ENCODE measurements around the gene ACSS2.
A peak's percentile ranks its signal among the peaks of the same experiment; 100 is the strongest.

The ACSS2 gene

DNA sequence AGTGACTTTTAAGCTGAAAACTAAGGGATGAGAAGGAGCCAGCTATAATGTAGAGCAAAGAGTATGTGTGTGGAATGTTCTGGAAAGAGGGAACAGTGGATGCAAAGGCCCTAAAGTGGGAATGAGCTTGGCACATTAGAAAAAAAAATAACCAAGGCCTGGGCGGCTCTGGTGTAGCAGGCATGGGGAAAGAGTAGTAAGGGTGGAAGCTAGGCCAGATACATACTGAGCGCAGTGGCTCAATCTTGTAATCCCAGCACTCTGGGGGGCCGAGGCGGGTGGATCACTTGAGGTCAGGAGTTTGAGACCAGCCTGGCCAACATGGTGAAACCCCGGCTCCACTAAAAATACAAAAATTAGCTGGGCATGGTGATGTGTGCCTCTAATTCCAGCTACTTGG lies 12.2 kb upstream of the ACSS2 start:
- peaks cover 17 to 30% of the 10 kb centered on the region in 2 experiments for H3K36me3 ChIP-seq (ENCODE audit: control insufficient read depth in 1 of 2, insufficient read depth in 2 of 2, low read depth in 1 of 2, low read length in 2 of 2)
- H3K4me2 ChIP-seq (ENCODE audit: low read length, poor library complexity, severe bottlenecking): no peak overlapping the region

DNA sequence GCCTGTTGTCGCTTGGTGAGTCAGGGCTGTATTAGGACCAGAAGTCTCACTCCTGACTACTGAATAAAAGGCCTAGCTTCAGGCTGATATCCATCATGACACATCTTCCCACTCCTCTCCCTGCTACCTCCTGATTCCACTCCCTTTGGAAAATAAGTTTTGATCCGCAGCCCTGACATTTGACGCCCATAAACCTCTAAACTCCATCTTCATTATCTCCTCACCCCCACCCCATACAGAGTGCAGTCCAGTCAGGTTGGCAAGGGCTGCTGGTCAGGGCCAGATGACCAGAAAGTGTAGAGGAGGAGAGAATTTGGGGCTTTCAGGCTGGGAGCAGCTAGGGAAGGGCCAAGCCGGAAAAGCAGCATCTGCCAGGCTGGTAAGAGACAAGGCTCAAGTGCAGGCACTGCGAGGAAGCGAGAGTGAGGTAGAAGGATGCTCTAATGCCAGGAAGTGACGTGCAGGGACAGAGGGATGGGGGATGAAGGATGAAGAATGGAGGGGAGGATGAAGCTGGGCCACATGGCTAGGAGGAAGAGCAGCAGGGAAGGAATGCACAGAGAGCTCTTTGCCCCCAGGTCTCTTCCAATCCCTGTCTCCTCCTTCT lies 5.0 kb upstream of the ACSS2 start:
- Histone ChIP-seq H2BK12ac (ENCODE audit: low read length in 2 of 2) (no peak overlapping the region), H3K4me1 (ENCODE audit: control insufficient read depth, insufficient read depth, low read depth, low read length) (peaks cover 13% of the 10 kb centered on the region), H4K8ac (ENCODE audit: low read length) (no peak overlapping the region), H3K9ac (ENCODE audit: low read length) (peak overlapping the region; percentile 88), H3K23ac (ENCODE audit: low read length in 2 of 2) (peak overlapping the region in 1 of 2 experiments; percentile 57), H3K9me3 (ENCODE audit: control insufficient read depth, low read length) (no peaks in the 10 kb centered on the region), H2BK120ac (ENCODE audit: low read depth, low read length) (no peak overlapping the region), H3K4ac (ENCODE audit: low read depth in 1 of 2, low read length in 2 of 2) (no peak overlapping the region), H3K27me3 (ENCODE audit: control insufficient read depth in 1 of 2, insufficient read depth in 1 of 2, low read length in 2 of 2) (no peaks in the 10 kb centered on the region), H2AK5ac (ENCODE audit: low read length, severe bottlenecking) (no peak overlapping the region), H2BK15ac (ENCODE audit: low read depth, poor library complexity, severe bottlenecking) (no peak overlapping the region), H3K18ac (ENCODE audit: low read depth in 1 of 2, low read length in 2 of 2) (no peak overlapping the region), H2AFZ (ENCODE audit: low read depth, low read length) (no peak overlapping the region), H3K79me1 (replicated peaks; ENCODE audit: low read length, poor library complexity, severe bottlenecking) (peaks cover 21% of the 10 kb centered on the region), H2BK5ac (ENCODE audit: low read depth, low read length, poor library complexity, severe bottlenecking) (no peak overlapping the region), H3K27ac (ENCODE audit: low read length, poor library complexity, severe bottlenecking) (no peak overlapping the region), H3K4me2 (ENCODE audit: low read length, poor library complexity, severe bottlenecking) (no peak overlapping the region), H3K4me3 (ENCODE audit: insufficient read depth in 1 of 2, low read depth in 1 of 2, low read length in 2 of 2) (peak overlapping the region in 1 of 2 experiments; percentile 94), H3K36me3 (ENCODE audit: control insufficient read depth in 1 of 2, insufficient read depth in 2 of 2, low read depth in 1 of 2, low read length in 2 of 2) (peaks cover 0 to 4% of the 10 kb centered on the region in 2 experiments), H4K91ac (ENCODE audit: low read length) (no peak overlapping the region), H3K14ac (ENCODE audit: low read length in 2 of 2) (no peak overlapping the region)
- 94% methylated on average over 6 of the region's 7 CpGs for WGBS
- no peak for DNase-seq

More for the DNA sequence above, 12.2 kb upstream of the ACSS2 start:
- WGBS: over 99% methylated on average over 5 of the region's 5 CpGs
- H2AFZ ChIP-seq (ENCODE audit: low read depth, low read length): no peak overlapping the region
- H2BK15ac ChIP-seq (ENCODE audit: low read depth, poor library complexity, severe bottlenecking): no peak overlapping the region
- H3K9ac ChIP-seq (ENCODE audit: low read length): no peak overlapping the region
- H3K4me3 ChIP-seq (ENCODE audit: insufficient read depth in 1 of 2, low read depth in 1 of 2, low read length in 2 of 2): no peak overlapping the region
- no peaks in the 10 kb centered on the region for H3K9me3 ChIP-seq (ENCODE audit: control insufficient read depth, low read length)
- H2BK5ac ChIP-seq (ENCODE audit: low read depth, low read length, poor library complexity, severe bottlenecking): no peak overlapping the region
- H3K4ac ChIP-seq (ENCODE audit: low read depth in 1 of 2, low read length in 2 of 2): no peak overlapping the region
- no peak overlapping the region for H2AK5ac ChIP-seq (ENCODE audit: low read length, severe bottlenecking)
- peaks cover 11% of the 10 kb centered on the region for H3K79me1 ChIP-seq (replicated peaks; ENCODE audit: low read length, poor library complexity, severe bottlenecking)
- DNase-seq: no peak
- no peak overlapping the region for H3K23ac ChIP-seq (ENCODE audit: low read length in 2 of 2)
- no peak overlapping the region for H3K18ac ChIP-seq (ENCODE audit: low read depth in 1 of 2, low read length in 2 of 2)
- H3K27ac ChIP-seq (ENCODE audit: low read length, poor library complexity, severe bottlenecking): no peak overlapping the region
- H4K91ac ChIP-seq (ENCODE audit: low read length): no peak overlapping the region
- H3K27me3 ChIP-seq (ENCODE audit: control insufficient read depth in 1 of 2, insufficient read depth in 1 of 2, low read length in 2 of 2): no peaks in the 10 kb centered on the region
- no peak overlapping the region for H2BK120ac ChIP-seq (ENCODE audit: low read depth, low read length)
- H3K14ac ChIP-seq (ENCODE audit: low read length in 2 of 2): no peak overlapping the region
- H4K8ac ChIP-seq (ENCODE audit: low read length): no peak overlapping the region
- H3K4me1 ChIP-seq (ENCODE audit: control insufficient read depth, insufficient read depth, low read depth, low read length): peaks cover 5% of the 10 kb centered on the region
- no peak overlapping the region for H2BK12ac ChIP-seq (ENCODE audit: low read length in 2 of 2)

DNA sequence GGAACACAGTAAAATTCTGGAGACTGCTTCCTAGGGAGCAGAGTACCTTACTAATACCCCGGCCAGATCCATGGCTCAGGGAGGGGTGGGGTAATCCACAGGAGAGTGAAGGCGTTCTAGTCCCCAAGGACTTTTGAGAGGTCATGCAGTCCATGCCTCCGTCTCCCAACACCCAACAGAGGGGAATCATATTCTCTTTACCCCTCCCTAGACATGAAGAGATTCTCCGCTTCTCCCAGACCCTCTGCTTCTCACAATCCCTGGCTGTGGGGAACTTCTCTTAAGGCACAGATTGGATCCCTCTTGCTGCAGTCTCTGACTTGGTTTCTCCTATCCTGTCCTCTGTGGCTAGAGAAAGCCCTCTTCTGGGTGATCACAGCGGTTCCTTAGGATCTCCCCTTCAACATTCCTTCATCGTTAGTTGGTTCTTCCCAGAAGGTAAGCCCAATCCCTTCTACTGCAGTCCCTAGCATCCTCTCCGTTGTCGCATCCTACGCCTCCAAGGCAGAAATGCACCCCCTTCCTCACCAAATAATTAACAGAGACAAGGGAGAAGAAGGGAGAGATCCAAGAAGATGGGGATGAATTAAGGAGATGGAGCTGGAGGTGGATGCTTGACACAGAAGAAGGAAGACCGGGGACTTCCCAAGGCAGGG lies 4.3 kb upstream of the ACSS2 start:
- H4K8ac ChIP-seq (ENCODE audit: low read length): peak overlapping the region; percentile 2
- peak overlapping the region; percentile 66 for H2BK120ac ChIP-seq (ENCODE audit: low read depth, low read length)
- H2BK12ac ChIP-seq (ENCODE audit: low read length in 2 of 2): no peak overlapping the region
- DNase-seq: no peak
- H3K27me3 ChIP-seq (ENCODE audit: control insufficient read depth in 1 of 2, insufficient read depth in 1 of 2, low read length in 2 of 2): no peaks in the 10 kb centered on the region
- H2BK15ac ChIP-seq (ENCODE audit: low read depth, poor library complexity, severe bottlenecking): no peak overlapping the region
- peaks cover 13% of the 10 kb centered on the region for H3K4me1 ChIP-seq (ENCODE audit: control insufficient read depth, insufficient read depth, low read depth, low read length)
- WGBS: 60% methylated on average over 7 of the region's 10 CpGs
- no peak overlapping the region for H3K23ac ChIP-seq (ENCODE audit: low read length in 2 of 2)
- H2BK5ac ChIP-seq (ENCODE audit: low read depth, low read length, poor library complexity, severe bottlenecking): no peak overlapping the region
- H3K27ac ChIP-seq (ENCODE audit: low read length, poor library complexity, severe bottlenecking): no peak overlapping the region
- H2AK5ac ChIP-seq (ENCODE audit: low read length, severe bottlenecking): no peak overlapping the region
- peaks cover 0 to 4% of the 10 kb centered on the region in 2 experiments for H3K36me3 ChIP-seq (ENCODE audit: control insufficient read depth in 1 of 2, insufficient read depth in 2 of 2, low read depth in 1 of 2, low read length in 2 of 2)
- peak overlapping the region; percentile 73 for H3K4me2 ChIP-seq (ENCODE audit: low read length, poor library complexity, severe bottlenecking)
- no peak overlapping the region for H4K91ac ChIP-seq (ENCODE audit: low read length)
- H3K4me3 ChIP-seq (ENCODE audit: insufficient read depth in 1 of 2, low read depth in 1 of 2, low read length in 2 of 2): peak overlapping the region; percentile 67 to 94
- H3K18ac ChIP-seq (ENCODE audit: low read depth in 1 of 2, low read length in 2 of 2): peak overlapping the region; percentile 25 to 76
- no peaks in the 10 kb centered on the region for H3K9me3 ChIP-seq (ENCODE audit: control insufficient read depth, low read length)
- H2AFZ ChIP-seq (ENCODE audit: low read depth, low read length): peak overlapping the region; percentile 11
- no peak overlapping the region for H3K14ac ChIP-seq (ENCODE audit: low read length in 2 of 2)
- H3K9ac ChIP-seq (ENCODE audit: low read length): peak overlapping the region; percentile 88
- H3K4ac ChIP-seq (ENCODE audit: low read depth in 1 of 2, low read length in 2 of 2): peak overlapping the region in 1 of 2 experiments; percentile 35
- peaks cover 26% of the 10 kb centered on the region for H3K79me1 ChIP-seq (replicated peaks; ENCODE audit: low read length, poor library complexity, severe bottlenecking)

DNA sequence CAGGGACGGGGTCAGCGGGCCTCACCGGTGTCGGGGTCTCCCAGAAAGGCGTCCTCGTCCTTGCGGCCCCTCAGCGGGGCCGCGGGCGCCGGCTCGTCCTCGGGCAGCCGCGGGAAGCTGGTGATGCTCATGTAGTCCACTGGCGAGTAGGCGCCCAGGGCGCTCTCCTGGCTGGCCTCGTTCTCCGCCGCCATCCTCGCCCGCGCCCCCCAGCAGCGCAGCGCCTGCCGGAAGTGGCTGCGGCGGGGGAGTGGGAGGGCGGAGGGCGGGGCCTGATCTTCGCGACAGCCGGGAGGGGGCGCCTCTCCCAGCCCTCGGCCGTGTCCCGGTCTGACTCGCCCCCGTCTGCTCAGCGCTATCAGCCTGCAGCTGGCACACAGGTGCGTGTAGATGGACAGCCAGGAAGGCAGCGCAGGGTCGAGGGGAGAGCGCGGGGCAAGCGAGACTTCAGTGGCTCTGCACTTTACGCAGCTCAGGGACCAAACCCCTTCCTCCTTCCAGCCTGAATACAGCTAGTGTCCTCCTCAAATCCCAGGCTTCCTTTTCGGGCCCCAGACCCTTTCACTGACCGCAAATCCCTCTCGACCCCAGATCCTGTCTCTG lies 3.7 kb upstream of the ACSS2 start, which contains the start of gene GGT7:
TSS of gene GGT7 (minus strand) at position 235 of the 603 bp plus-strand sequence. CDS start at position 194, 41 bp downstream.
- peak within 1 kb of the TSS in 1 of 2 experiments; percentile 35 for H3K4ac ChIP-seq (ENCODE audit: low read depth in 1 of 2, low read length in 2 of 2)
- peak within 1 kb of the TSS in 1 of 2 experiments; percentile 30 for H3K14ac ChIP-seq (ENCODE audit: low read length in 2 of 2)
- no peak within 1 kb of the TSS for H2BK12ac ChIP-seq (ENCODE audit: low read length in 2 of 2)
- H2AFZ ChIP-seq (ENCODE audit: low read depth, low read length): peak within 1 kb of the TSS; percentile 92
- peaks cover 13% of the 10 kb centered on the region for H3K4me1 ChIP-seq (ENCODE audit: control insufficient read depth, insufficient read depth, low read depth, low read length)
- no peaks in the 10 kb centered on the region for H3K27me3 ChIP-seq (ENCODE audit: control insufficient read depth in 1 of 2, insufficient read depth in 1 of 2, low read length in 2 of 2)
- H3K36me3 ChIP-seq (ENCODE audit: control insufficient read depth in 1 of 2, insufficient read depth in 2 of 2, low read depth in 1 of 2, low read length in 2 of 2): peaks cover 0 to 4% of the 10 kb centered on the region in 2 experiments
- peak within 1 kb of the TSS; percentile 66 for H2BK120ac ChIP-seq (ENCODE audit: low read depth, low read length)
- no peak within 1 kb of the TSS for H3K27ac ChIP-seq (ENCODE audit: low read length, poor library complexity, severe bottlenecking)
- peak within 1 kb of the TSS; percentile 67 to 94 for H3K4me3 ChIP-seq (ENCODE audit: insufficient read depth in 1 of 2, low read depth in 1 of 2, low read length in 2 of 2)
- H2BK15ac ChIP-seq (ENCODE audit: low read depth, poor library complexity, severe bottlenecking): no peak within 1 kb of the TSS
- peak within 1 kb of the TSS; percentile 45 for H4K8ac ChIP-seq (ENCODE audit: low read length)
- H3K9me3 ChIP-seq (ENCODE audit: control insufficient read depth, low read length): no peaks in the 10 kb centered on the region
- peak within 1 kb of the TSS; percentile 73 for H3K4me2 ChIP-seq (ENCODE audit: low read length, poor library complexity, severe bottlenecking)
- no peak within 1 kb of the TSS for H2AK5ac ChIP-seq (ENCODE audit: low read length, severe bottlenecking)
- DNase-seq: peak; percentile 70
- H3K79me1 ChIP-seq (replicated peaks; ENCODE audit: low read length, poor library complexity, severe bottlenecking): peaks cover 26% of the 10 kb centered on the region
- H3K18ac ChIP-seq (ENCODE audit: low read depth in 1 of 2, low read length in 2 of 2): peak within 1 kb of the TSS; percentile 71 to 76
- H3K23ac ChIP-seq (ENCODE audit: low read length in 2 of 2): no peak within 1 kb of the TSS
- H2BK5ac ChIP-seq (ENCODE audit: low read depth, low read length, poor library complexity, severe bottlenecking): no peak within 1 kb of the TSS
- H3K9ac ChIP-seq (ENCODE audit: low read length): peak within 1 kb of the TSS; percentile 88
- 3% methylated on average over 52 of the region's 52 CpGs for WGBS
- H4K91ac ChIP-seq (ENCODE audit: low read length): no peak within 1 kb of the TSS
